Measurements from ENCODE around the gene EYA2. TPM values are rescaled to one million over a fixed set of nuclear protein-coding genes. Genes with fewer than 3 reads are reported as not detected.

The EYA2 gene
- total RNA-seq, 1 experiment from 2014 or later: 0.33 TPM

GRCh38 chr20:46905364-46906125 lies 10.9 kb downstream of the EYA2 start:
- no peaks in the 10 kb centered on the region for H3K36me3 ChIP-seq (ENCODE audit: low read depth, low read length)
- no peaks in the 10 kb centered on the region for H3F3A ChIP-seq (ENCODE audit: low read length, unreplicated experiment)
- ATAC-seq: no peak
- BruUV-seq (replicated peaks): no TSS peak
- POLR2A ChIA-PET (ENCODE audit: unreplicated experiment): no interaction called here
- TF ChIP-seq EZH2phosphoT487 (IDR thresholded peaks at IDR 0.05; ENCODE audit: borderline replicate concordance, low read length) (no peak), CTCF (conservative IDR thresholded peaks at IDR 0.05; ENCODE audit: low read depth, low read length) (no peak), EZH2 (IDR thresholded peaks at IDR 0.05; ENCODE audit: low read length, unreplicated experiment) (no peak)
- H3K27ac ChIP-seq (ENCODE audit: low read length): no peak overlapping the region
- H2AFZ ChIP-seq (ENCODE audit: low read length): no peak overlapping the region
- peak; percentile 22 for DNase-seq
- intact Hi-C loops (cut with micrococcal nuclease): no loop called here
- no peaks in the 10 kb centered on the region for H3K9me3 ChIP-seq (ENCODE audit: low read length)
- H3K9ac ChIP-seq (ENCODE audit: low read length): no peak overlapping the region
- CTCF ChIA-PET: no interaction called here
- H3K4me1 ChIP-seq (ENCODE audit: insufficient read depth, low read length): no peaks in the 10 kb centered on the region
- H3K79me2 ChIP-seq (ENCODE audit: low read length): no peaks in the 10 kb centered on the region
- peaks cover 91% of the 10 kb centered on the region for H3K27me3 ChIP-seq (ENCODE audit: low read length)
- no peak overlapping the region for H3K4me3 ChIP-seq (ENCODE audit: low read length)
- no peak overlapping the region for H3K4me2 ChIP-seq (ENCODE audit: low read length)
- H3K9me2 ChIP-seq (replicated peaks; ENCODE audit: low read length): no peaks in the 10 kb centered on the region
- H4K20me1 ChIP-seq (ENCODE audit: low read length): no peaks in the 10 kb centered on the region

GRCh38 chr20:46913329-46914044 lies 18.8 kb downstream of the EYA2 start:
- TF ChIP-seq EZH2phosphoT487 (IDR thresholded peaks at IDR 0.05; ENCODE audit: borderline replicate concordance, low read length): no peak
- Histone ChIP-seq H4K20me1 (ENCODE audit: low read length) (no peaks in the 10 kb centered on the region), H3K27ac (ENCODE audit: low read length) (no peak overlapping the region), H3K36me3 (ENCODE audit: low read depth, low read length) (no peaks in the 10 kb centered on the region), H3F3A (ENCODE audit: low read length, unreplicated experiment) (no peaks in the 10 kb centered on the region), H3K9me3 (ENCODE audit: low read length) (no peaks in the 10 kb centered on the region), H3K79me2 (ENCODE audit: low read length) (no peaks in the 10 kb centered on the region), H3K27me3 (ENCODE audit: low read length) (peaks cover 43% of the 10 kb centered on the region), H3K4me1 (ENCODE audit: insufficient read depth, low read length) (no peaks in the 10 kb centered on the region), H3K4me2 (ENCODE audit: low read length) (no peak overlapping the region), H3K9ac (ENCODE audit: low read length) (no peak overlapping the region), H2AFZ (ENCODE audit: low read length) (no peak overlapping the region), H3K9me2 (replicated peaks; ENCODE audit: low read length) (no peaks in the 10 kb centered on the region), H3K4me3 (ENCODE audit: low read length) (no peak overlapping the region)
- BruUV-seq (replicated peaks): no TSS peak
- intact Hi-C loops (cut with micrococcal nuclease): no loop called here
- no peak for DNase-seq
- ChIA-PET POLR2A (ENCODE audit: unreplicated experiment) (no interaction called here), CTCF (no interaction called here)
- no peak for ATAC-seq

- Histone ChIP-seq H3F3A (ENCODE audit: low read length, unreplicated experiment) (no peaks in the 10 kb centered on the region), H3K9me2 (replicated peaks; ENCODE audit: low read length) (no peaks in the 10 kb centered on the region), H3K36me3 (ENCODE audit: low read depth, low read length) (no peaks in the 10 kb centered on the region), H2AFZ (ENCODE audit: low read length) (no peak overlapping the region), H3K79me2 (ENCODE audit: low read length) (no peaks in the 10 kb centered on the region), H4K20me1 (ENCODE audit: low read length) (no peaks in the 10 kb centered on the region), H3K4me2 (ENCODE audit: low read length) (no peak overlapping the region), H3K4me3 (ENCODE audit: low read length) (no peak overlapping the region), H3K9me3 (ENCODE audit: low read length) (no peaks in the 10 kb centered on the region), H3K9ac (ENCODE audit: low read length) (no peak overlapping the region), H3K4me1 (ENCODE audit: insufficient read depth, low read length) (no peaks in the 10 kb centered on the region), H3K27me3 (ENCODE audit: low read length) (peaks cover 30% of the 10 kb centered on the region), H3K27ac (ENCODE audit: low read length) (no peak overlapping the region)
- CTCF ChIA-PET: no interaction called here
- BruUV-seq (replicated peaks): no TSS peak
- POLR2A ChIA-PET (ENCODE audit: unreplicated experiment): no interaction called here
- TF ChIP-seq EZH2 (IDR thresholded peaks at IDR 0.05; ENCODE audit: low read length, unreplicated experiment) (no peak), EZH2phosphoT487 (IDR thresholded peaks at IDR 0.05; ENCODE audit: borderline replicate concordance, low read length) (no peak), CTCF (conservative IDR thresholded peaks at IDR 0.05; ENCODE audit: low read depth, low read length) (no peak)
- ATAC-seq (no peak), DNase-seq (no peak)
- intact Hi-C loops (cut with micrococcal nuclease): no loop called here
Observed at GRCh38 chr20:46914789-46915379, 20.2 kb downstream of the EYA2 start.
